Stimulated activated CD8-positive, alpha-beta memory T cell treated with anti-CD3 and anti-CD28 coated beads, Interleukin-15, amount 100 ng/mL, for 1 hour (primary cell): ENCODE data around the gene SPRY4.
"Not testable (repeated sequence)": the region's sequence is repeated elsewhere in the genome, so short reads cannot be mapped to it uniquely, and the experiment has no call there.

Experiments used
- DNase-seq: peaks from one replicate; pipeline ENCODE4 v3.0.0-alpha.2; 2020; ENCODE audit warnings: low read depth

The SPRY4 gene, protein sequence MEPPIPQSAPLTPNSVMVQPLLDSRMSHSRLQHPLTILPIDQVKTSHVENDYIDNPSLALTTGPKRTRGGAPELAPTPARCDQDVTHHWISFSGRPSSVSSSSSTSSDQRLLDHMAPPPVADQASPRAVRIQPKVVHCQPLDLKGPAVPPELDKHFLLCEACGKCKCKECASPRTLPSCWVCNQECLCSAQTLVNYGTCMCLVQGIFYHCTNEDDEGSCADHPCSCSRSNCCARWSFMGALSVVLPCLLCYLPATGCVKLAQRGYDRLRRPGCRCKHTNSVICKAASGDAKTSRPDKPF

DNA sequence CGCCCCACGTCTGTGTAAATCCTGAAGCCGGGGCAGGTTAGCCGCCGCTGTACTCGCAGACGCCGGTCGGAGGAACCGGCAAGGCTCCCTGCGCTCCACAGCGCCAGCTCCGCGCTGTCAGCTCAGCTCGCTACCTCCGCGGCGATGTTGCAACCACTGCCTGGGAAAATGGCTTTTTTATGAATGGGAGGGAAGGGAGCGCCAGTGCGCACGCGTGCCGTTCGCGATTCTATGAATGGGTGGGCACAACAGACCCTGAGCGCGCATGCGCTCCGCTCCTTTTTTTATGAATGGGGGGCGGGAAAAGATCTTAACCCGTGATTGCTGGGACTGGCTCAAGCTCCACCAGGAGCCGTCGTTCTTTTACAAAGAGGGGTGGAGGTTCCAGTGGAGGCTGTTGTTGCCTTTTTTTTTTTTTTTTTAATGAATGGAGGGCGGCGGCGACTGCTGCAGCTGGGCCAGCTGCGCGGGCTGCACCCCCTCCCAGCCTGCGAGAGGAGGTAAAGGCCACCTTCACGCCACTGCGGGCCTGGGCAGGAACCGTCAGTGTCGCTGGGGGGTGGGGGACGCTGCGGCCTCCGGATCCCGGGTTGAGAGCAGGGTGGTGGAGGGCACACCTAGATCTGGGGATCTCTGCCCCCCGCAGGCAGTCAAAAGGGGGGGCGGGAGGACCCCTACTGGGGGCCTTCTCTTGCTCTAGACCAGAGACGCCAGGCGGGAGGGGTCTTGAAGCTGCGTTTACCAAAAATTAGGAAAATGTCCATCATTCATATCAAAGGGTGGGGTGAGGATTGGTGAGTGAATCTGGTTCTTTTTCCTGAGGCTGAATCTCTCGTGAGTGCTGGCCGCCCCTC lies at the start of gene SPRY4:
SPRY4 (minus strand) TSS at position 151 of the 854 bp plus-strand sequence. CDS start 9,913 bp downstream, outside the sequence.
- DNase-seq = peak; percentile 56

DNA sequence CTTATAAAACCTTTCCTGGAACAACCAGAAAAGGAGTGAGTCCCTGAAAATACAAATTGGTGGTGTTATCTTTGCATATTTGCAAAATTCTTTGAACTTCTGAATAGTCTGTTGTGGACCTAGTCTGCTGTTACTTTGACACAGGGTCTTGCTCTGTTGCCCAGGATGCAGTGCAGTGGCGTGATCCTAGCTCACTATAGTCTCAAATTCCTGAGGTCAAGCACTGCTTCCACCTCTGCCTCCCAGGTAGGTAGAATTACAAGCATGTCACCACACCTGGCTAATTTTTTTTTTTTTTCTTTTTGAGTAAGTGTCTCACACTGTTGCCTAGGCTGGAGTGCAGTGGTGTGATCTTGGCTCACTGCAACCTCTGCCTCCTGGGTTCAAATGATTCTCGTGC lies 43.7 kb upstream of the SPRY4 start:
- no peak for DNase-seq

DNA sequence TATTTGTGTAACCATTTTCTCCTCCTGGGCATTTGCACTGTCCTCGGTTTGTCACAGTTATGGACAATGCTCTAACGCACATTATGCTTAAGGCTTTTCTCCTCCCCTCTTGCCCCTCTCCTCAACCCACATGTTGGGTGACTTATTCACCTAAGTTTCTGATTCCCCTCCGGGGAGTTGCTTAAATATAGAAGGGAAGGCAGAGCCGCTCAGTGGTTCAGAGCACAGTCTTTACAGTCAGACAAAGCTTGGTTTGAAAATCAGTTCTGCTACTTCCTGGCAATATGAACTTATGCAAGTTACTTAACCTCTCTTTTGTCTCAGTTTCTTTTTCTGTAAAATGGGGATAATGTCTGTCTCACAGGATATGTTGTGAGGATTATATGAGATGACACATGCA lies 41.2 kb upstream of the SPRY4 start:
- no peak for DNase-seq

DNA sequence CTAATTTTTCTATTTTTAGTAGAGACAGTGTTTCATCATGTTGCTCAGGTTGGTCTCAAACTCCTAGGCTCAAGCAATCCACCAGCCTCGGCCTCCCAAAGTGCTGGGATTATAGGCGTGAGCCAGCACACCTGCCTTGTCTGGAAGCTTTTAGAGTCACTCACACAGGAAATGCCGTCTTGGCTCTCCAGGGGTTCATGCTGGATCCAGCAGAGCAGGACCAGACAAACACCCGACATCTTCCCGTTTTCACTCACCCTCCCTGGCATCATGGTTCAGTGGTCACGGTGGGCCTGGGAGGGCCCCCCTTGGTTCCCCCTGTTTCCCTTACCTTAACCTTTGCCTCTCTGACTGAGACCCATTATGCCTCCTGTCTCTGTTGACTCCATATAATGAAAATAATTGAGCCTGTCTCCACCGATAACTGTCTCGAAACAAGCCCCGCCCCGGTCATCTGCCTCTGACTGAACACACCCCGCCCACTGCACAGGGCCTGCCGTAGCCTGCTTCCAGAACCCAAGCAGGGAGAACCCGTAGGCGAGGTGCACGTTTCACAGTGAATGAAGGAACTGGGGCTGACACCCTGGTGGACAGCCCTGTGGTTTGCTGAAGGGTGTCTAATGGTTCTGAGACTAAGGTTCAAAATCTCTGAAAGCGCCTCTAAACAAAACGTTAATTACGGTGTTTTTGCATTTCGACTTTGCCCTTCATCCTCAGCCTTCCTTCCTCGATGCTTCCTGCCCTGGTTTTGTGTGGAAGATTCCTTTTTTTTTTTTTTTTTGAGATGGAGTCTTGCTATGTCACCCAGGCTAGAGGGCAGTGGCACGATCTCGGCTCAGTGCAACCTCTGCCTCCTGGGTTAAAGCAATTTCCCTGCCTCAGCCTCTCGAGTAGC lies 39.7 kb upstream of the SPRY4 start:
- DNase-seq = no peak

DNA sequence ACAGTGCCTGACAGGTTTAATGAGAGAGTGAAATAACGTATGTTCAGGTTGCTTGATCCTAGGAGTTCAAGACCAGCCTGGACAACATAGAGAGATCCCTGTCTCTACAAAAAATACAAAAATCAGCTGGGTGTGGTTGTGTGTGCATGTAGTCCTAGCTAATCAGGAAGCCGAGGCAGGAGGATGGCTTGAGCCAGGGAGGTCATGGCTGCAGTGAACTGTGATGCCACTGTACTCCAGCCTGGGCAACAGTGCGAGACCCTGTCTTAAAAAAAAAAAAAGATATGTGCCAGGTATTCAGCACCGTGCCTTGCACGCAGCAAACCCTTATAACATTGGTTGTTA lies 38.8 kb upstream of the SPRY4 start:
- no peak for DNase-seq

DNA sequence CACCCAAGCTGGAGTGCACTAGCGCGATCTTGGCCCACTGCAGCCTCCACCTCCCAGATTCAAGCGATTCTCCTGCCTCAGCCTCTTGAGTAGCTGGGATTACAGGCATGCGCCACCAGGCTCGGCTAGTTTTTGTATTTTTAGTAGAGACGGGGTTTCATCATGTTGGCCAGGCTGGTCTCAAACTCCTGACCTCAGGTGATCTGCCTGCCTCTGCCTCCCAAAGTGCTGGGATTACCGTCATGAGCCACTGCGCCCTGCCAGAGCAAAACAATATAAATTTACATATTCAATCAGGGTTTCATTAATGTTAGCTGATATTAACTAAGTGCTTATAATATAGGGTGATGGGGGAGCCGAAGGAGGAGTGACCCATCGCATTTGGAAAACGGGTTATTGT lies 37.4 kb upstream of the SPRY4 start:
- not testable (repeated sequence) for DNase-seq

- DNase-seq = no peak
Measured at GRCh38 chr5:142360607-142361120, 35.8 kb upstream of the SPRY4 start.

- no peak for DNase-seq
Measured at GRCh38 chr5:142360051-142360498, 35.3 kb upstream of the SPRY4 start.

DNA sequence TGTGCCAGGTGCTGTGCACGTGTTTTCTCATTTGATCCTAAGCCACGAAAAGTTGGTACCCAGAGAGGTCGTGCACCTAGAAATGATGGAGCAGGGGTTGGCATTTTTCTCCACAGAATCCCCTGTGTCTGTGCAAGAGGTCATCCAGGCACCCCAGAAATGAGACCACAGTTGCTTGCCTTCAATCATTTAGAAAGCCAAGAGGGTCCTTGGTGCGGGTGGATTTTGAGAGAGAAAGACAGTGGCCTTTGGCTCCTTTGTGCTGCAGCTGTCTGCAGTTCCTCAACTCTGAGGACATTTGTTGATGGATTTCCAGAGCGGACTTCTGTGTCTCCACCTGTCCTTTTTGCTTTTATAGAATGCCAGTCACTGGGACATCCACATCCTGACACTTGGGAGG lies 33.8 kb upstream of the SPRY4 start:
- DNase-seq = no peak

- no peak for DNase-seq
Measured at GRCh38 chr5:142358121-142358520, 33.3 kb upstream of the SPRY4 start.

DNA sequence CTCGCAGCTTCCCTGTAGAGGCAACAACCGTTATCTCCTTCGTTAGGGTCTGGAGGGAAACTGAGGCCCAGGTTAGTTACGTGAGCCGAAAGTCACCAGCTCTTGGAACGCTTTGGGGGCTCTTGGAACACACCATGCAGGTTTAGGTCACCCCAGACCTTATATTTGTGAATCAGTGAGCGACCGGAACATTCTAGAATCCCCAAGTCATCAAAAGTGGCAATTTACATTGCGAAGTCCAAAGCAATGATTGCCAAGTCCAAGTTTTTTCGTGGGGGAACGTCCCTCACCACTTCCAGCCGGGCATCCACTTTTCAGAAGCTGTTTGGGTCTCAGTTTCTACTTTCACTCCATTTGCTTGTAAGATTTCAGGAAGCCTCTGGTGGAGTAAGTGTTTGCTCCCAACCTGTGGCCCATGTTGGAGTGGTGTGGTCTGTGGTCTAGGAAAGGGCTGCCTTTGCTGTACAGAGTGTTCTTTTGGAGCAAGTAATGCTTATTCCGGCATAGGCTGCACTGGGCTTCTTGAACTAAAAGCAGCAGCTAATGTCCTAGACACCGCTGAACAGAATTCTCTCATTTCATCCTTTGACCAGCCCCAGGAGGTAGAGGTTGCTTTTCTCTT lies 32.8 kb upstream of the SPRY4 start:
- no peak for DNase-seq

GRCh38 chr5:142356716-142357468 lies 32.1 kb upstream of the SPRY4 start:
- peak; percentile 70 for DNase-seq

- DNase-seq = no peak
Measured at GRCh38 chr5:142356349-142356715, 31.5 kb upstream of the SPRY4 start.

GRCh38 chr5:142353071-142353472 lies 28.3 kb upstream of the SPRY4 start:
- no peak for DNase-seq

DNA sequence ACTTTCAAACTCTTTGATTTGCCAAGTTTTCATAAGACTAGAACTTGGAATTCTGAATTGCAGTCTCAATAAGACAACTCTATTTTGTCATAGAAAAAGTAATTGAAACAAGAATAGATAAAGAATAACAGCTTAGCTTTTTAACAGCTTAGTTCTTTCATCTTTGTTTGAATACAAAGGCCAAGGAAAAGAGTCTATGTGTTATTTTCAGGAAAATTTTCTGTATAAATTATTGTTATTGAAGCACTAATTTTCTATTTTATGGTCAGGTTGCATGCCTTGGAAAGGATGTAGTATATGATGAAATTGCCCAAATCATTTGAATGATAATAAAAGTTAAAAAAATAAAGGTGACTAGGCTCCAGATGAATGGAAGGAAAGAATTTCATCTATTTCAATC lies 25.2 kb upstream of the SPRY4 start:
- DNase-seq = no peak

DNA sequence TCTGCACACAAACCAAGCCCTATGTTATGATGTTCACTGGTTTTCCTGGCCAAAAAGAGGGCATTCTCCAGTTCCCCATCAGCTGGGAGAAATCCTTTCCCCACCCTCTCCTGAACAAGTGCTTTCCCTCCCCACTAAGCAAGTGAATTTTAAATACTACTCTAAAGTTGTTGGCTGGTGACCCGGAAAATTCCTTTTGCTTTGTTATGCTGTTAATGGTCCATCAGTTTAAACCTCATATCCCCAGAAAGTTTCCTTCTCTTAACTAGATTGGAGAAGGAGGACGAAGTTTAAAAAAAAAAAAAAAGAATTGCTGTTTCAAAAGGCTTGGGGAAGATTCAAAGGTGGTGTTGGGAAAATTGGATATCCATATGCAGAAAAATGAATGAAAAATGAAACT lies 21.9 kb upstream of the SPRY4 start:
- no peak for DNase-seq

DNA sequence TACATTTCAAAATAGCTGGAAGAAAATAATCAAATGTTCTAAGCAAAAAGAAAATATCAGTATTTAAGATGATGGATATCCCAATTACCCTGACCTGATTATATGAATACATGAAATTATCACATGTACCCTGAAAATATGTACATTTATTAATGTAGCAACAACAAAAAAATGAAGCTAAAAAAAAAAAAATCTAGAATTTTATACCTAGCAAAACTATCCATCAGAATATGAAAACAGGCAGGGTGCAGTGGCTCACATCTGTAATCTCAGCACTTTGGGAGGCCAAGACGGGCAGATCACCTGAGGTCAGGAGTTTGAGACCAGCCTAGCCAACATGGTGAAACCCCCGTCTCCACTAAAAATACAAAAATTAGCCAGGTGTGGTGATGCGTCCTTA lies 20.1 kb upstream of the SPRY4 start:
- DNase-seq = not testable (repeated sequence)

- no peak for DNase-seq
Measured at GRCh38 chr5:142343531-142343930, 18.7 kb upstream of the SPRY4 start.

GRCh38 chr5:142342128-142342981 lies 17.5 kb upstream of the SPRY4 start:
- DNase-seq = no peak

DNA sequence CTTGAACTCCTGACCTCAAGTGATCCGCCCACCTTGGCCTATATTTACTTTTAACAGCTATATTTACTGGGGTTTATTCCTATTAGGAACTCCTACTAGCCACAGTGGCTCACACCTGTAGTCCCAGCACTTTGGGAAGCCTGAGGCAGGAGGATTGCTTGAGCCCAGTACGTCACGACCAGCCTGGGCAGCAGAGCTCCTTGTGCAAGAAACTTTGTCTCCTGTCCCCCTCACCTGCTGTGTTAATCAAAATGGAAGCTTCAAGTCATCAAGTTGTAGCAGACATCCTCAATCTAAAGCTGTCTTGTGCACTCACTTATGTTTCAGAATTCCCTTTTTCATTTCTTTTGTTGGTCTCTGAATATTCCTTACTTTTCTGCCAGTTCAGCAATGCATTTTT lies 15.0 kb upstream of the SPRY4 start:
- DNase-seq = no peak
